HT1080 (cell line): ENCODE measurements around the gene AIDA. TPM values are rescaled to one million over a fixed set of nuclear protein-coding genes. Genes with fewer than 3 reads are reported as not detected.
"Not testable (repeated sequence)": the region's sequence is repeated elsewhere in the genome, so short reads cannot be mapped to it uniquely, and the experiment has no call there.

Source experiments
- DNase-seq: peaks from one replicate; pipeline ENCODE4 v3.0.0-alpha.2; 2015; ENCODE audit warnings: low read depth
- polyA plus RNA-seq, 2 experiments: library from polyadenylated mRNA; depleted of rRNA; stranded (reverse); fragments of >200 nt; gene quantifications; 2 replicates each; pipeline ENCODE4 v1.2.3, GENCODE V29; 2015
- total RNA-seq: library from RNA; depleted of rRNA; stranded (reverse); fragments of >200 nt; shearing (Covaris generic); gene quantifications from 2 replicates; pipeline ENCODE4 v1.2.3, GENCODE V29; 2014; rRNA removed

AIDA gene, protein sequence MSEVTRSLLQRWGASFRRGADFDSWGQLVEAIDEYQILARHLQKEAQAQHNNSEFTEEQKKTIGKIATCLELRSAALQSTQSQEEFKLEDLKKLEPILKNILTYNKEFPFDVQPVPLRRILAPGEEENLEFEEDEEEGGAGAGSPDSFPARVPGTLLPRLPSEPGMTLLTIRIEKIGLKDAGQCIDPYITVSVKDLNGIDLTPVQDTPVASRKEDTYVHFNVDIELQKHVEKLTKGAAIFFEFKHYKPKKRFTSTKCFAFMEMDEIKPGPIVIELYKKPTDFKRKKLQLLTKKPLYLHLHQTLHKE
- total RNA-seq, result 18.7 and 37.2 TPM in 2 replicates
- 72.1 and 84.4 TPM in 2 replicates for polyA plus RNA-seq (2015; cell fraction: cytosol; rRNA removed)
- polyA plus RNA-seq (2015; cell fraction: nucleus; rRNA removed), result 21.5 and 23.5 TPM in 2 replicates

DNA sequence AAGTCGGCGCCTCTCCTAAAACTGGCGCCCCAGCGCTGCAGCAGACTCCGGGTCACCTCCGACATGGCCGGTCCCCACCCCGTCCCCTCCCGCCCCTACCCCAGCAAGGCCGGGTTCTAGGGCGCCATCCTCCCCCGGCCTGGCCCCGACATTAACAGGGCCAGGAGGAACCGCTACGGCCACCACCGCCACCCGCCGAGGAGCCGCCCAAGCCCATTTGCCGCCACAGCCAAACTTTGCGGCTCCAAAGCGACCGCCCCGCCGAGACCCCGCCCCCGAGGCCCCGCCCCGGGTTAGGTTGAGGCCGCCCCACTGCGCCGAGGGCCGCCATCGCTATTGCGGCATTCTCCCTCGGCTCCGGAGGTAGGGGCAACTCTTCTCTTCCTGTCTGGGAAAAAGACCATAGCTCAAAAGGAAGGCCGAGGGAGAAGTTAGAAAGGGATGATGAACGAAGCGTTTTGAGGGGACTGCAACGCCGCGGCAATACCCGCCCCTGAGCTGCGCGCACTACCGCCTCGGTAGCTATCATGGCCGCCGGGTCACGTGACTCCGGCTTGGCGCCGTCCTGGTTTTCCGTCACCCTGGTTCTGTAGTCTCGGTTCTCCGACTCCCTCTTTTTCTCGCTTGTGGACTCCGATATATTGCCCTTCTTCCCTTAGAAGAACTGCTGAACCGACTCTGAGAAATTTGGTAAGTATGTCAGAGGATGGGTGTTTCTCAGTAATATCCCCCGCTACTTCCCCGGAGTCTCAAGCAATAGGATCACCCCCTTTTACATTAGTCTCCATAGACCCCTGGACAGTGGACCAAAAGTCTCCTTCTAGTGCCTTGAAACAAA is at the start of gene AIDA, which contains the start of gene BROX:
Gene AIDA, minus strand, starts transcription at position 239 of the 838 bp plus-strand sequence. Its CDS starts 174 bp downstream, at position 65.
Gene BROX, plus strand, starts transcription at position 312 of the 838 bp plus-strand sequence. CDS start 3,136 bp downstream, outside the sequence.
- peak; percentile 73 for DNase-seq

DNA sequence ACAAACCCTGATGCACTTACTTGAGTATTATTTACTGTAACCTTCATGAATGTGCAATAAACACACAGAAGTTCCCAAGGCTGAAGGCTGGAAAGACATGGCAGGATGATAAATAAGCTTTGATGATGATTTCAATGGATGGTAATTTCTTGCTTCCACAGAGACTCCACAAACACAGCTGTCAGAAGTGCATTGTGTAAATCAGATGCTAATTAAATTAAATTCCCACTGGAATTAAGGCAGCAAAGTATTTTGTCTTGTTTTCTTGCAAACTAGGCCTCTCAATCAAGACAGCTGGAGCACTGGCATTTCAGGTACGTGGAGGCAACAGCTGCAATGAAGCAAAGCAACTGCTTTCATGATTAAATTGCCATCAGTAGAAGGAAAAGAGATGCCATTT is 48.8 kb upstream of the AIDA start:
- DNase-seq, result no peak

DNA sequence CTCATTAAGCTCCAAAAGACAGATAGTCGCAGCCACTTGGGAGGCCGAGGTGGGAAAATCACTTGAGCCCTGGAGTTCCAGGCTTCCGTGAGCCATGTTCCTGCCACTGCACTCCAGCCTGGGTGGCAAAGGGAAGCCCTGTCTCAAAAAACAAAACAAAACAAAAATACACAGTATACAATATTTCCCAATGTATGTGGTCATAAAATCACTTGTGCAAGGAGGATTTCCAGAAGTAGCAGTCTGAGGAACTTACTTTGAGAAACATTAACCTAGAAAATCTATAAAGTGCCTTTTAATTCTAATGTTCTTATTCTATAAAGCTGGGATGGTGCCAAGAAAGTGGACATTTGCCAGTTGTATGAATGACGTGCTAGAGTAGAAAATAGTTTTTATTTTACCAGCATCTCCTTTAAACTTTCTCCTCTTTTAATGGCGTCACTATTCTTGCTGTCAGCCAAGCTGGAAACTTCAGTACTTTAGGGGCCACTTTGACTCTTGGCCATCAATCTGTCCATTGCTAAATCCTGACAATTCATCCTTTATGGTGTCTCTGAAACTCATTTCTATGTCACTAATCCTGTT is 47.3 kb upstream of the AIDA start:
- DNase-seq, result no peak

DNA sequence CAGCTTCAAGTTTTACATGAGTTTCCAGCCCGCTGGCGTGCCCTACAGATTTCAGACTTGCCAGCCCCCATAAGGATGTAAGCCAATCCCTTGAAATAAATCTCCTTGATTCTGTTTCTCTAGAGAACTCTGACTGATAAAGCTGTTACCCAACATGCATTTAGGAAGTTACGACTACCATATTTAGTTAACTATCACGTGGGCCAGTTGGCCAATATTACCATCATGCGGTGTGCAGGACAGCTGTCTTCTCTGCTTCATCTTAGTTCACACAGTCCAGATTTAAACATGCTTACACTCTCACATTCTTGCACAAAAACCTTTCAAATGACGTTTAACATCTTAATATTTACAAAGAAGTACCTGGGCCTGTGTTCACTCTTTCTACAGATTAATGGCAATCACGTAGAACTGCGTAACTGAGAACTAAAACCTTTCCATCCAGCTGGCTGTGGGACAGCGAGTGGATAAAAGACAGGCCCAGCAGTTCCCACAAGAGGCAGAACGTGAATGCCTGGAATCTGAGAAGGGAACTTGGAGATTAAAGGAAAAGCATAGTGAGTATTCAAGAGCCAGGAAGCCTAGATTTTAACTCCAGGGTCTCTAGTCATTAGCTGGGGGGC is 45.5 kb upstream of the AIDA start:
- no peak for DNase-seq

DNA sequence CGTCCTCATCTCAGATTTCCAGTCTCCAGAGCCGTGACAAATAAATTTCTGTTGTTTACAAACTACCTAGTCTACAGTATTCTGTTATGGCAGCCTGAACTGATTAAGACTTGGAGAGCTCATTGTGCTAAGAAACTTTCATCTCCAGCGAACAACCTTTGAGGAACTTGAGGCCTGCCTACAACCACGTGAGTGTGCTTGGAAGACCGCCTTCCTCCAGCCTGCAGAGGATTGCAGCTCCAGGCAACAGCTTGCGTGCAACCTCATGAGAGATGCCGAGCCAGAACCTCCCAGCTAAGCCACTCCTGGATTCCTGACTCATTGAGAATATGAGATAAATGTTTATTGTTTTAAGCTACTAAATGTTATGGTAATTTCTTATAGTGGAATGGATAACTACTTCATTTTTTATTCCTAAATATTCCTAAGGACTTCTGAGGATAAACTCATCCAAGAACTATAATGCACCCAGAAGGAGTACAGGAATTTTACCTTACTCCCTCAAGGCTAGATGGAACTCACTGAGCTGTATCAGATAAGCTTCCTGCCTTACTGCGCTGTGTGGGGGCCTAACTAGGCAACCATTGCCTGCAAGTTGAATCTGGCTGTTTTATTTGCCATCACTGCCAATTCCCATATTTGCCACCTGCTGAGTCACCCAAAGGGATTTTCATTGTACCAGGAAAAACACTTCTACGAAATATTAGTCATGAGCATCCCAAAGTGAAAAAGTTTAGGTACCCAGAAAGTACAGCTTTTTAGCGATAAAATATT is 42.3 kb upstream of the AIDA start:
- peak; percentile 69 for DNase-seq

DNA sequence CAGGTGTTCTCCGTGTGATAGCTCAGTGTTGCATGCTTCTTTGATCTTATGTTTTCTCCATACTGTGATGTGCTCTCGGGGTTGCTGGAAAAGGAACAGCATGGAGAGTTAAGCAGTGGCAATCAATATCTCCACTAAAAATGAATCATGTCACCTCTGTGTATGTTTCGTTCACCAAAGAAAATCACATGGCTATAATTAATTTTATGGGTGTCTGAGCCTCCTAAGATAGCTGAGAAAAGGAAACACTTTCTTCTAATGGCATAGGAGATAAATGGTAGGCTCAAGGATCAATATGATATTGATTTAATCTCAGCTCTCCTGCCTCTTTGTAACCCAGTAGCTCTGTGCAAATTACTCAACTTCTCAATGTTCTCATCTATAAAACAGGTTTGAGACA is 39.0 kb upstream of the AIDA start:
- no peak for DNase-seq

DNA sequence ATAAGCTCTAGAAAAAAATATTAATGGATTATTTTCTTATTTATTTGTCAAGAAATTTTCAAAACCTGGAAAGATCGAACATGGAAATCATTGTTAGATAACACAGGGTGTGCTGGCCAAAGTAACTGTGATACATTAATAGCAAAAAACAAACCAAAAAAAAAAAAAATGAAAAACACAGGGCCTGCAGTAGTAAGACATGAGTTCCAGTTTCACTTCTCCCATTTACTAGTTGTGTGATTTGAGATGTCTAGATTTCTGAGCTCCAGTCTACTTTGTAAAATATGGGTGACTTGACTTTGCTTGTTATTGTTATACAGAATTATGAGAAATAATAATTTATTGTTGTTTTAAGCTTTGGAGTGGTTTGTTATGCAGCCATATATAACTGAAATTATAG is 38.4 kb upstream of the AIDA start:
- DNase-seq, result no peak

DNA sequence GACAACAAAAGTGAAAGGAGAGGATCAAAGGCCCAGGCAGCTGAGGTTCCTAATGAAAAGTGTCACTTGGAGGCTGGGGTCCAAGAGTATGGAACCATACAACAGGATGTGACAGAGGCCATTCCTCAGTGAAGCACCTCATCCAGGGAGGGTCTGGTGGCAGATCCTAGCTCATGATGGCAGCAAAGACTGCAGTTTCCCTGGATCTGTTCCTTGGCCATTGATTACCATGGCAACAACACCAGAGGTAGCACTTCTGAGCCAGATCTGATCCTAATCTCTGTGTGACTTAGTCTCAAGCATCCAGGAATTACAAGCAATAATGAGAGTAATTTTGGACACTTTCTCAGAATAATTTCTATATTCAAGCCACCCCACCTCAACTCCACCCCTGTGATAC is 37.6 kb upstream of the AIDA start:
- DNase-seq, result no peak

DNA sequence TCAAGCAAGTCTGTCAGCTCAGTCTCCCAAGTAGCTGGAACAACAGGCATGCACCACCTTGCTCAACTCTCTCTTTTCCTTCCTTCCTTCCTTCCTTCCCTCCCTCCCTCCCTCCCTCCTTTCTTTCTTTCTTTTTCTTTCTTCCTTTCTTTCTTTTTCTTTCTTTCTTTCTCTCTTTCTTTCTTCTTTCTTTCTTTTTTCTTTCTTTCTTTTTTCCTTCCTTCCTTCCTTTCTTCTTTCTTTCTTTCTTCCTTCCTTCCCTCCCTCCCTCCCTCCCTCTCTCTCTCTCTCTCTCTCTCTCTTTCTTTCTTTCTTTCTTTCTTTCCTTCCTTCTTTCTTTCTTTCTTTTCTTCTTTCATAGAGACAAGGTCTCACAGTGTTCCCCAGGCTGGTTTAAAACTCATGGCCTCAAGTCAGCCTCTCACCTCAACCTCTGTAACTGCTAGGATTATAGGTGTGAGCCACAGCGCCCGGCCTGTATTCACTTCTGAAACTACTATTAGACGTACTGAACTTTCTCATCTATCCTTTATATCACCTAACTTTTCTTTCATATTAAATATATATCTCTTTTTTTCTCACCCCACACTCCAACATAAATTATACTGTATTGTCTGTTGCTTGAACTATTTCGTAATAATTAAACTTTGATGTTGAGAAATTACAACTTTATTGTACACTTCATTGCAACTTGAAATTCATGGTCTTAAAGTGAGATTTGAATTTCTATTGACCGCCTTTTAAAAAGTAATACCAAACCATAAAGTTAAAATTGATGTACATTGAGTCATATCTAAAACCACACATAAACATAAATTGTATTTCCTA is 29.6 kb upstream of the AIDA start:
- DNase-seq, result not testable (repeated sequence)

DNA sequence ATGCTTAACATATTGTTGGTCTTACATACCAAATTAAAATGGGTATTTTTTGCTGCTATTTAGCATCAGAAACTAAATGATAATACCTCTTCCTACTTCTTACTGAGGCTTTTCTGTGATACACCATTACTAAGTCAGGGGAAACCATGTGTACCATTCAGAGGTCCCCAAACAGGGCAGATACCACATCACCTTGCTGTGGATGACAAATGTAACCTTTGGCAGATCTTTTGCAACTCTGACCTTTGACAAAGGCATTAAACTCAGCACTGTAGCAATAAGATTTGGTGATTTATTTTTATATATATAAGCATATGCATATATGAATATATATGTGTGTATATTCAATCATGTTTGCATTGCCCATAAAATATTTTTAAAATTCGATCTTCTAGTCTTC is 27.6 kb upstream of the AIDA start:
- no peak for DNase-seq

DNA sequence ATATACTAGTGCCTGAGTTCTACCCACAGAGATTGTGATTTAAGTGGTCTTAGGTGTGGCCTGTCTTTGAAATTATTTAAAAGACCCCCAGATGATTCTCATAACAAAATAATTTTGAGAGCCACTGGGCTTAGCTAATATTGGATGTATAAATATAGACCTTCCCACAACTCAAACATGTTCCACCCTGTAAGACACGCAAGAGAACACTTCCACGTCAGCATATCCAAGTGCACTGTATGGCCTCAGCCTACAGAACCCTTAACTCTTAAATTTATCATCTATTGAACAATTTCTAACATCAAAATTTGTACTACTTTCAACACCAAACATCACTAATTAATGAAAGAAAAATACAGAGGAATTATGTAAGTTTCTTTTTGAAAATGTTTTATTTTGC is 27.2 kb upstream of the AIDA start:
- DNase-seq, result no peak

DNA sequence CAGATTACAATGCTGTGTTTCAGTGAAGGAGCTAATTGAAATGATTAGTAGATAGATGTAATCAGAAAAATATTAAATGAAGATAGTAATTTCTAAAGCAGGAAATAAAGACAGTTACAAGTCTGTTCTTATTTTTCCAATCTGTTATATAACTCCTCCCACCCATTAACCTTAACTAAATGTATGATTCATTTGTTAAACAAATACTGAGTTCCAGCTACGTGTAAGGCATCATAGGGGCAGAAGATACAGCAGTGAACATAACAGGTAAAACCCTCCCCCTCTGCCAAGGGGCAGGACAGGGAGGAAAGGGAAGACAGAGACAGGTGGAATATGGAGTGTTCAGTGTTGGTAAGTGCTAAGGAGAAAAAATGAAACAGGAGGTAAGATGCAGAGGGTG is 24.7 kb upstream of the AIDA start, which contains the start of gene FAM177B:
Gene FAM177B, plus strand, starts transcription at position 231 of the 400 bp plus-strand sequence. CDS start 9,344 bp downstream, outside the sequence.
- no peak for DNase-seq

DNA sequence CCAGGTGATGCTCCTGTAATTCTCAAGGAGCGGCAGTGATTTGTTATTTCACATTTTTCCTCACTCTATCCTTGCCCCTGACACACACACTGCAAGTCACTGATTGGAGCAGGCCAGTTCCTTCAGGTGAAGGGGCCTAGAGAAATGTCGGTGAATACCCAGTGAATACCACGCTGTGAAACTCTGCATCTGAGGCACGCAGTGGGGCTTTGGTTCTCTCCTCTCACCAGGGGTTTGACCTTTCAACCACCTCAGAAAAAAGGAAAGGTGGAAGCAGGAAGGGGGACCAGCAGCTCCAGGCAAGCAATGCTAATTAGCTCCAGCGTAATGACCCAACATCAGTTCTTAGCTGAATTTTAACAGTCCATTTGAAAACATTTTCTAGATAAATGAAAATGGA is 24.2 kb upstream of the AIDA start:
- DNase-seq, result no peak

DNA sequence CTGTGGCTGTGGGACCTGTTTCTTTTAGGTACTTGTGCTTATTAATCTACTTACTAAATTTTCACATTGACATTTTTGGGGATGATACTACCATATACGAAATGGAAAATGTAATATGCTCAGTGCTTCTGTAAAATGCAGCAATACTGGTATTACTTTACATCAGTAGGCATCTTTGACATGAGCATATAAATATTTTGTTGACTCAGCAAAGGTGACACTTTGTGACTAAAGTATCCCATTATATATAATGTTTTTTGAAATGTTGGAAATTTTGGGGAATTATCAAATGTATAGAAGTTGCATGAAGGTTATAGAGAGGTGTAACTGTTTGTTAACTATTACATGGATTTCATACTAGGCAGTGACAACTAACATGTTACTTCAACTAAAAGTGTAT is 22.4 kb upstream of the AIDA start:
- no peak for DNase-seq

DNA sequence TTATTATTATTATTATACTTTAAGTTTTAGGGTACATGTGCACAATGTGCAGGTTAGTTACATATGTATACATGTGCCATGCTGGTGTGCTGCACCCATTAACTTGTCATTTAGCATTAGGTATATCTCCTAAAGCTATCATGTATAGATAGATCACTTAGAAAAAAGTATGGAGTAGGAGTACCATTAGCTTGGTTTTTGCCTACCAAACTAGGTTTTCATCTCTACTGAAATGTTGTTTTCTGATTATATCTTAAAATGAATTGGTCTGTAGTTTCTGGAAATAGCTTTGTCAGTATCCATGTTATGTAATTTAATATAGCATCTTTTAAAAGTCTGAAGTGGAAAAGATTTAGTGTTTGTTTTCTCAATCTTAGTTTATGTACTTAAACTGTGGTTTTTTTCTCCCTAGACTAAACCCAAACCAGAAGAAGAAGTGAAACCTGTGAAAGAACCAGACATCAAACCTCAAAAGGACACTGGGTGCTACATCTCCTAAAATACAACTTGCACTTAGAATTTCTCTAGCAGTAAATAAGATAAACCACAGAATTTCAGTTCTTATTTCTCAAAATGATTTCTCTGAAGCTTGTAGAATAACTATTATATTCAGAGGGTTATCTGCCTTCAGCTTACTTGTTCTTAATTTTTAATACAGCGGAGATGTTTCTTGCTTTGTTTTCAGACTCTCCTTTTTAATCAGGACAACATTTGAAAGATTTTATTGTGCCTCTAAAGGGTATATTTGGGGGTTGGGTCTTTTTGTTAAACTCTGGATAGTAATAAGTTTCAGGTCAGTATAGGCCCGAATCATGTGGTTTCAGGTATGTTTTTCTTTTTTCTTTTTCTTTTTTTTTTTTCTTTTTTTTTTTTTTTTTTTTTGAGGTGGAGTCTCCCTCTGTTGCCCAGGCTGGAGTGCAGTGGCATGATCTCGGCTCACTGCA is 20.2 kb upstream of the AIDA start:
- no peak for DNase-seq

DNA sequence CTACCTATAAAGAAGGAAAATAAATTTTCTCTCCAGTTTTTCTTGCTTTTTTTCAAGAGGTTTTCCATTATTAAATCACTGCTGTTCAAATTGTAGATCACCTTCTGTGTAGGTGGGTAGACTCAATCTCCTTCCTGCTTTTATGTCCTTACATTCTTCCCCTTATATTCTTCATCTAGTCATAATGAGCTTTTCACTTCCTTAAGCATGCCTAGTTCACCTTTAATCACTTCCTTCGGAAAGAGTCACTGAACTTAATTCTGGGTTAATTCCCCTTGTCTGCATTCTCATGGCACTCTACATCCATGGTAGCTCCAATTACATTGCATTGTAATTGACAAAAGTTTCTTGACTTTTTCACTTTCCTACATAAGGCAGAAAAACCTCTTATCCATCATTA is 18.6 kb upstream of the AIDA start:
- no peak for DNase-seq

DNA sequence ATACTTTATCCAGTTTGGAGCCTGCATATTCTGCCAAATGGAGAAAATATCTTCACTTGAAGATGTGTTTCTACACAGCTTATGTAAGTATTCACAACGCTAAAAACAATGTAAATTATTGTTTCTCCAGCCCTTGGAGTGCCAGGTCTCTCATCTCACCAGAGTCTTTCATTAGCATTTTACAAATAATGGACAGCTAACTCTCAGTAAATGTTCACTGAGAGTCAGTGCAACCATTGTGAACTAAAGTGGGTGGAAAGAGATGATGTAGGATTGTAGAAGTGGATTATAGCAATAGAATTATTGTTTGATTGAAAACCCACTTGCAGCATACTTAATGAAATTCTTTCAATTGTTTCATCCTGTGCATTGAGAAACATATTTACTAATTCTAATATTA is 16.5 kb upstream of the AIDA start:
- no peak for DNase-seq

DNA sequence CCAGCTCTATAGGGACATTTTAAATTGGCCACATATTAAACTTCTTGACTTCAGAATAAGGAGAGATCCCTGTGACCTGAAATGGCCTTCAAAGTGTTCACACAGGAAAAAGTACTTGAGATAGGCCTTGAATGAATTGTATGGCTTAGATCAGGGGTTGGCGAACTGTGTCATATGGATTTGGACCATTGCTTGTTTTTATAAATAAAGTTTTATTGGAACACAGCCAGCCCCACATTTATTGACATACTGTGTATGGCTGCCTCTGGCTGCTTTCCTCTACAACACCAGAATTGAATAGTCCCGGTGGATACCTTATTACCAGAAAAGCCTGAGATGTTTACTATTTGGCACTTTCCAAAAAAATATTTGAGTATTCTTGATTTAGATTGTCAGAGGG is 4.1 kb upstream of the AIDA start:
- no peak for DNase-seq
